NCI-H2107 (cell line): ENCODE measurements around the gene MORN1.

Source experiments
- DNase-seq: peaks from one replicate; lab custom pipeline; 2025; lab: John Stamatoyannopoulos, UW

MORN1 gene

DNA sequence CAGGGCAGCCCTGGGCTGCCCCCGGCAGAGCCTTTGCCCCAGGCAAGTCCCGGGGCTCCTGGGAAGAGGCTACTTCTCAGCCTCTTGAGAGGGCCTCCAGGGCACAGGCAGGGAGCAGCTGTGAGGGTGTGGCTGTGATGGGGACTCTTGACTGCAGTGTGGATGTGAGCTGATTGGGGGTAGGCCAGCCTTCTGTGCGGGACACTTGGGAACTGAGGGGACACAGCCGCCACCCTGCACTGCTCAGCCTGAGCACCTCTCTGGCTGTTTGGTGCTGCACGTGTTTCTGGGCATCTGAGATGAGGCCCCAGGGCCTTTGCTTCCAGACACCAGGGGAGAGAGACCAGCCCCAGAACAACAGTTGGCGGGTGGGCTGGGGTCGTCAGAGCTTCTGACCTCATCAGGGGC, 101.2 kb downstream of the MORN1 start:
- no peak for DNase-seq

DNA sequence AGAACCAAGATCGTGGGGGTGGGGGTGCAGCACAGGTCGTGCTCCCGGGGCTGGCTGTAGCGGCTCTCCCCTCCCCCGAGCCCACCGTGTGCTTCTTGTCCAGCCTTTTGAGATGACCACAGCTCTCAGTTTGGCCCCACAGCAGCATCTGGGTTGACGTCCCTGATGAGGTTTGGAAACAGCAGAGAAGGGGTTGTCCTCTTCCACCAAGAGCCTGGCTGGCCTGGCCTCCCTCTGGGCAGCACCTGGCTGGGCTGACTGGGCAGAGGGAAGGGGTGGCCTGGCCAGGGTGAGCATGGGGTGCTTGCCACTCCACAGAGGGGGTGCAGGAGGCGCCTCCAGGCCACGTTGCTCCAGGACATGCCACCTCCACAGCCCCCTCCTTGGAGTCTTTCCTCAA, 101.7 kb downstream of the MORN1 start:
- DNase-seq: no peak

DNA sequence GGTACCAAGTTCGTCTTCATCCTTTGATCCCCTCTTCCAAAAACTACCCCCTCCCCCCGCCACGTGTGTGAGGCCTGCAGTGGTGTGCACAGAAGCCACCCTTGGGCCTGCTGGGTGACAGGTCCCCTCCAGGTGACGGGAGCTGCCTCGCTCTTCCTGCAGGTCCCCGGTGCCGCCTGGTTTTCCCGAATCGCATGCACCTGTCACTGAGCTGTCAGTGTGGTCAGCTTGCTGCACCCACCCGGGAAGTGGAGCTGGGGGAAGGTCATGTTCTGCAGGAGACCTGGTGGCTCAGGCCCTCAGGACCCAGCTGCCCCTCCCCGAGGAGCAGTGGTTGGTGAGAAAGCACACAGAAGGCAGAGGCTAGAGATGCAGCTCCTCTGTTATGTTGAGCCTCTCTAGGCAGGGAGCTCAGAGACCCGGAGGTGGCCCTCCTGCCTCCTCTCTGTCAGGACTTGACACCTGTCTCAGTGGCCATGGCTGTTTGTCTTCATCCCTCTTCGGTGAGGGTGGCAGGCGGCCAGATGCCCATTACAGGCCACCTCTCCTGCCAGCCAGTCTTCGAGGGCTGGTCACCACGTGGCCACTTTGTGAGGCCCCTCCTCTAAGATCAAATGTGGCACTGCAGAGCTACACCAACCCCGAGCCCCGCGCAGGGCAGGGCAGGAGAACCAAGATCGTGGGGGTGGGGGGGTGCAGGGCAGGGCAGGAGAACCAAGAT, 102.4 kb downstream of the MORN1 start:
- no peak for DNase-seq

DNA sequence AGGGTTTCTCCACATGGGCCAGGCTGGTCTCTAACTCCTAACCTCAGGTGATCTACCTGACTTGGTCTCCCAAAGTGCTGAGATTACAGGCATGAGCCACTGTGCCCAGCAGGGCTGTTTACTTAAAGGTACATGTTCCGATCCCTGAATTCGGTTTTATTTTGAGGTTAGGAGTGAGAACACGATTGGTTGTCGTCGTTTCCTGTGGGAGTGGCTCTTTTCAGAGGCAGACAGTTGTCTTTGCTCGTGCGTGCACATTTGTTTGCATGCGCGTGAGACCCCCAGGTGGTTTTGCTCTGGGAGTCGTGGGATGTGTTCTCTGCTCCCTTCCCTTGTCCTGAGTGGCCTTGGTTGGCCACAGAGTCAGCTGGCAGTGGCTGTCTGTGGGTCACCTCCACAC, 103.0 kb downstream of the MORN1 start:
- DNase-seq: no peak

DNA sequence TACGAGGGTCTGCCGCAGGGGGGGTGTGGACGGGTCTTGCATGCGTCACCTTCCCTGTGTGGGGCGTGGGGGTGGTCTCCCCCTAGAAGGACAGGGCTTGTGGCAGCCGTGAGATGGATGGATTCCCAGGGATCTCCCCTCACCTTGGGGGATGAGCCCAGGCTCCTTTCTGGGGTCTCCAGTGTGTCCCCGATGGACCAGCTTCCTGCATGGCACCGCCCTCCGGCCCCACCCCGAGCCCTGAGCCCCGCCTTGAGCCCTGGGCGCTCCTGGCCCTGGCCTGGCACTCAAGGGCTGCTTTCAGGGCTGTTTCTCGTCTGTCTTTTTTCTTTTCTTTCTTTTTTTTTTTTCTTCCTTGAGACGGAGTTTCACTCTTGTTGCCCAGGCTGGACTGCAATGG, 103.7 kb downstream of the MORN1 start:
- DNase-seq: no peak

DNA sequence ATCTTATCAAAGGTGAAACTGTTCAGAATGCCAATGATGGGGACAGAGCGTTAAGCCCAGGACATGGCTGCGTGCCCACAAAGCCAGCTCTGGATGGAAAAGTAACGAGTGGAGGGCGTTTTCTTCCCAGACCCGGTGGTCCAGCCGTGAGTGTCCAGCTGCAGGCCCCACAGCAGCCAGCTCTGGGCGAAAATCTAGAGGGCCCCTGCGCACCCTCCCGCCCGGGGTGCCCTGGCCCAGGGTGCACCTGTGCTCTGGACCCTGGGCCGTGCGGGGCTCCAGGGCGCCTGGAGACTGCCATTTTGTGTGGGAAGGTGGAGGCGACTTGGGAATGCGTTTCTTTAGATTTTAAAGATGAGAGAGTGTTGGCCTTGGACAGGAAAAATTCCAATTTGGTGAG, 104.4 kb downstream of the MORN1 start:
- no peak for DNase-seq

DNA sequence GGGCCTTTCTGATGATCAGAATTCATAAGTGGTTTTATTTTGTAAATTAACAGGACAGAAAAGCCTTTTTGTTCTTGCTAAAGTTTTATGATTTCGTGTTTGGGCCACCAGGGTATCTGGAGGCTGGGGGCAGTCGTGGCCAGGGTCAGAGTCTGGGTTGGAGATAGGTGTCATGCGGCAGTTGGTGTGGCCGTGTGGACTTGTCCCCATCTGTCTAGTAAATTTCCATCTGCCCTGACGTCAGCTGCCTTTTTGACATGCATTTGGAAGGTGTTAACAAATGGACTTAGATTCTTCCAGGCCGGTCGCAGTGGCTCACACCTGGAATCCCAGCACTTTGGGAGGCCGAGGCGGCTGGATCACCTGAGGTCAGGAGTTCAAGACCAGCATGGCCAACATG, 106.4 kb downstream of the MORN1 start:
- DNase-seq: no peak

DNA sequence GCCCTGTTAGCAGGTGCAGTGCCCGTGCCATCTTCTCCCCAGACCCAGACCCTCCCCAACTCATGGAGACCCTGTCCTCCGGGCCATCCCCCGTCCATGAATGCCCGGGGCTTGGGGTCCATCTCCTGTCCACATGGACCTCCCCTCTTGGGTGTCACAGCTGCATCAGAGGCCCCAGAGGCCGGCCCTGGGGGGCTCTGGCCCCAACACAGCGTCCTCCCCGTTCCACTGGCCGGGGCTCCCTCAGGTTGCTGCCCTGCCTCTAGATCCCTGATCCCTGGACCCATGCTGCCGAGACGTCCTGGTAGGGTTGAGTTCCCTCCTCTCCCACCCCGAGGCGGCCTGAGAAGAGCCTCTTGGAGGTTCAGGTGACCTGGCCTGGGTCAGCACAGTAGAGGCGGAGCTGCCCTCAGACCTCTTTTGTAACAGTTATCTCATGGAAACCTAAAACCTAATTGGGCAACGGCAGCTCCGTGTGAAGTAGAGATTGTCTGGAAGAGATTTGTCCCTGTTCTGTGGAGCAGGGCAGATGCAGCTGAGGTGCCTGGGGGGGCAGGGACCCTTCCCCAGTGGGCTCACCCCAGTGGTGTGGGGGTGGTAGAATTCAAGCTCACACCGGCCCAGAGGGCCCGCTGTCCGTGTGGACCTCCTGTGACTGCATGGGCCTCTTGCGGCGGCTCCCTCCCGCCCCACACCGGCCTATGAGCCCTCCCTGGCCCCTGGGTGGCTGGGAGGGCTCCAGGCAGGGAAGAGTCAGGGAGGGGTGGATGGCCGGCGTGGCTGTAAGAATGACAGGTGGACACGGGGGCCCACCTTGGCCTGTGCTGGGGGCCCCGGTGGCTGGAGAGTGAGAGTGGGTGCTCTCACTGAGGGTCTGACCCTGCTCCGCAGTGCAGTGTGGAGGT, 107.1 kb downstream of the MORN1 start:
- no peak for DNase-seq

DNA sequence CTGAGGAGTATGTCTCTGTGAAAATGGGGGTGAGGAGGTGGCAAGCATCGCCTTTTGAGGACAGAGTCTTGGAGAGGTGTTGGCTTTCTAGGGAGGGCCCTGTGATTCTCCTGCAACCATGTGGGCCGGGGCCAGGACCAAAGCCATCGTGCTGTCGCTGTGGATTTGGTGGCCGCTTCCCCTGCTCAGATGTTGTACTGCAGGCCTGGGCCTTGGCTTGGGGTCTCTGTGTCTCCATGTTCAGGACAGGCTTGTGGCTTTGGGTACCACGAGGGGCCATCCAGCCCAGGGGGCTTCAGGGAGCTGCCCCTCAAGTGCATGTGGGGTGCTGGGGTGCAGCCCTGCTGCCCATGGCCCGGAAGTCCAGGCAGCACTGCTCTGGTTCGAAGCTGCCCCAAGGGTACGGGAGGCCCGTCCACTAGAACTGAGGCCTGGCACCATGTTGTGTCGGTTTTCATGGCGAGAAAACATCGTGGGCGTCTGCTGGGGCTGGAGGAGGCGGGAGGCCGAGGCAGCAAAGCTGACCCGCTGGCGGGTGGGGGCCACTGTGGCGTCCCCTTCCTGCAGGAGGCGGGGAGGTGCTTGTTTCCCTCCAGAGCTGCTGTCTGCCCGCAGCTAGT, 107.9 kb downstream of the MORN1 start:
- DNase-seq: no peak

DNA sequence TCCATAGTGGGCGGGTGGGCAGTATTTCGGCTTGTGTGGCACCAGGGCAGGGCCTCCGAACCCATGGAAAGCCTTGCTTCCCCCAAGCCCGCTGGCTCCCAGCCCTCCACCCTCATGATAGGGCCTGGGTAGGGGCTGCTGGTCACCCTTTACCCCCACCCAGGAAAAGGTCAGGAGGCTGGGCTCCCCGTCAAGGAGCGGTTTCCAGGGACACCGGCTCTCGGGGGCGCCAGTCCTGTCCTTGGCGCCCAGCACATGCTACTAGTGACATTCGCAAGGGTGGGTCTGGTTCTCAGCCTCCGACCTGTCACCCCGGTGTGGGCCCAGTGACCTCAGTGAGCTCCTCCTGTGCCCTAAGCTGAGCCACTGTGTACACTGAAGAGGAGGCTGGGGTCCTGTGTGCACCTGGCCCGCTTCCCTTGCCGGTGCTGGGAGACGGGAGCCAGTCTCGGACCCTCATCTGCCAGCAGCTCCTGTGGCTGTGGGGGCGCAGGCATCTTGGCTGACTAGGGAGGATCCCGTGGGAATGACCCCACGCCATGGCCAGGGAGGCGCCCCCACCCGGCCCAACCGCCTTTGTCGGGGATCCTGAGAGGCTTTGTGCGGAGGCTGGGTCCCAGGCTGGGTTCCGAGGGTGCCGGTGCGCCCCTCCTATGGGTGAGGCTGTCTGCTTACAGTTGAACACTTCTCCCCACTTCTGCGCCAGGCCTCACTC, 108.6 kb downstream of the MORN1 start:
- no peak for DNase-seq

DNA sequence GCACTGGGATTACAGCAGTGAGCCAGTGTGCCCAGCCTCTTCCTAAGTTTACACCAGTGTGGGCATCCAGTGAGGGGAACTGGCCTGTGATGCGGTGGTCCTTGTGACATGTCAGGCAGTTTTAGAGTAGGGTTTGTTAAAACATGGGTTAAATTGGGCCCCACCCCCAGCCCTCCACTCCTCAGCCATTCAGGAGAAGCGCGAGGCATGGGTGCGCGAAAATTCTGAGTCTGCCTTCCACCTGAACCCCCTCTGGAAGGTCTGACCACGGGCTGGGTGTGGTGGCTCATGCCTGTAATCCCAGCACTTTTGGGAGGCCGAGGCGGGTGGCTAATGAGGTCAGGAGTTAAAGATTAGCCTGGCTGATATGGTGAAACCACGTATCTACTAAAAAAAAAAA, 111.5 kb downstream of the MORN1 start:
- DNase-seq: no peak

DNA sequence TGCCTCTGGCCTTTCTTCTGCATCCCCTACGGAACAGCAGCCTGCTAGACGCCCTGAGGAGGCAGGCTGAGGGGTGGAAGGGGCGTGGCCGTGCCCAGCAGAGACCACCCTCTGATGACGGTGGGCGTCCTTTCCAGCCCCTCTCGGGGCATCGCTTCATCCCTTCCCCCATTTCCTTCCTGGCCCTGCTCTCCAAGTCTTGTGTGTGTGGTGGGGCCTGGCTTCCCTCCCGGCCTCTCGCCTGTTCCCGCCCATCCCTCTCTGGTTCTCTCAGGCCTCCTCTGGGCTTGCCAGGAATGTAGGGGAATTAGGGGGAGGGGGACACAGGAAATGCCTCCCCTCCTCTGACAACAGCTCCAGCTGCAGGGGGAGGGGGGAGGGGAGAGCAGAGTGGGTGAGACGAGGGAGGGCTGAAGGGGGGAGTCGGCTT, 112.1 kb downstream of the MORN1 start:
- DNase-seq: no peak

DNA sequence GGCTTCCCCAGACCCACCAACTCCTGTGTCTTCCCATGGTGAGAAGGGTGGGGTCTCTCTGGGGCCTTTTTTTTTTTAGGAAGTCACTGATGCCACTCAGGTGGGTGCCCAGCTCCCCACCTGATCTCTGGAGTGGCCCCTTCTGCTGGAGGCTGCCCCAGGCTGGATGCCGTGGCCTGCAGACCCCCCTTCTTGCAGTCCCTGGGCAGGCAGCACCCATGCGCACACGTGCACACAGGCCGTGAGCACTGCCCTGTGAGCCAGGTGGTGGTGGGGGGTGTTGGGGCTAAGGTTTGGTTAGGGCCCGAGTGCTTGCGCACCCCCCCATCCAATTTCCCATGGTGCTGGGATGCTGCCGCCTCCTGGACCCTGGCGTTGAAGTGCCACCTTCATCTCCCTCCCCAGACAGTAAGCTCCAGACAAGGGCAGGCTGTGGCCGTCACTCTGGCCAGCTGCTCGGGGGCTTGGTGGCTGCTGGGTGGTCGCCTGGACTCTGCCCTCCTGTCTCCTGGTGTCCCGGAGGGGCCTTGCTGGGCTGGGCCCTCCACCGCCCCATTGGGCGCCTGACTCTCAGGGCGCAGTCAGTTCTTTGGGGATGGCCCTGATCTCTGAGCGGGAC, 112.7 kb downstream of the MORN1 start:
- no peak for DNase-seq

DNA sequence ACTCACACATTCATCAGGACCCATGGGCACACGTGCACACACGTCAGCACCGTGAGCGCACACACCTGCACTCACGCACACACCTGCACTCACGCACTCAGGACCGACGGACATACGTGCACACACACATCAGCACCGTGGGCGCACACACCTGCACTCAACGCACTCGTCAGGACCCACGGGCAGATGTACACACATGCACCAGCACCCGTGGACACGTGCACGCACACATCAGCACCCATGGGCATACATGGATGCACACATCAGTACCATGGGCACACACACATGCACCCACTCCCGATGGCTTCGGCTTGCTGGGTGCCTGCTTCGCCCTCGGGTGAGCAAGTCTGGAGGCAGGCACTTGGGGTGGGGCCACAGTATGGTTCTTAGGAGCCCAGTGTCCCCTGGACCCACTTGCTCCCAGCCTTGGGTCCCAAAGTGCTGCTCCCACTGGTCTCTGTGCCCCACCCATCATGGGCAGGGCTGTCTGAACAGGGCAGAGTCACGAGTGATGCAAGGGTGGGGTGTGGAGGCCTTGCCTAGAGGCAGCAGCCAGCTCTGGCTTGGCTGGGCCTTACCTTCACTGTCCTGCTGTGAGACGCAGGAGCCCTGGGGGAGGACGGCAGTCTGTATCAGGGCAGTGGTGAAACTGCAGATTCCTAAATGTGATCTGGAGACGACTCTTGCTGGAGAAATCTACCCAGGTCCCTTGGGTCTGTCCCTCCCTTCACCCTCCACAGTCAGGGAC, 113.4 kb downstream of the MORN1 start:
- no peak for DNase-seq

DNA sequence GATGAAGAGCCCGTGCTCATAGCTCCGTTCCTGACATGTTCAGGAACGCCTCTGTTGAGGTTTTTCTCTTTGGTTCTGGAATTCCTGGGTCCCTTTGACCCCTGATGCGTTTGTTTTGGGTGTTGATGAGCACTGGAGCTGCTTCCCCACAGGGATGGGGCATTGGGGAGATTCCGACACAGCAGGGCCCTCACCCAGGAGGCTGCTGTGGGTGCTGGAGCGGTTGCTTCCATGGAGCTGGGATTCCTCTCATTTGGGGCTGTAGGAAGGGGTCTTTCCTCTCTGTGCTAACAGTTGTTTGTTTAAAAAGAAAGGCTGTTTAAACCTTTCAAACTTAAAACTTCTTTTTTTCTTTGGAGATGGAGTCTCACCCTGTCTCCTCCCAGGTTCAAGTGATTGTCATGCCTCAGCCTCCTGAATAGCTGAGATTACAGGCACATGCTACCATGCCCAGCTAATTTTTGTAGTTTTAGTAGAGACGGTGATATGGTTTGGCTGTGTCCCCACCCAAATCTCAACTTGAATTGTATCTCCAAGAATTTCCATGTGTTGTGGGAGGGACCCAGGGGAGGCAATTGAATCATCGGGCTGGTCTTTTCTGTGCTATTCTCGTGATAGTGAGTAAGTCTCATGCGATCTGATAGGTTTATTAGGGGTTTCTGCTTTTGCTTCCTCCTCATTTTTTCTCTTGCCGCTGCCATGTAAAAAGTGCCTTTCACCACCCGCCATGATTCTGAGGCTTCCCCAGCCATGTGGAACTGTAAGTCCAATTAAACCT, 114.4 kb downstream of the MORN1 start:
- no peak for DNase-seq

DNA sequence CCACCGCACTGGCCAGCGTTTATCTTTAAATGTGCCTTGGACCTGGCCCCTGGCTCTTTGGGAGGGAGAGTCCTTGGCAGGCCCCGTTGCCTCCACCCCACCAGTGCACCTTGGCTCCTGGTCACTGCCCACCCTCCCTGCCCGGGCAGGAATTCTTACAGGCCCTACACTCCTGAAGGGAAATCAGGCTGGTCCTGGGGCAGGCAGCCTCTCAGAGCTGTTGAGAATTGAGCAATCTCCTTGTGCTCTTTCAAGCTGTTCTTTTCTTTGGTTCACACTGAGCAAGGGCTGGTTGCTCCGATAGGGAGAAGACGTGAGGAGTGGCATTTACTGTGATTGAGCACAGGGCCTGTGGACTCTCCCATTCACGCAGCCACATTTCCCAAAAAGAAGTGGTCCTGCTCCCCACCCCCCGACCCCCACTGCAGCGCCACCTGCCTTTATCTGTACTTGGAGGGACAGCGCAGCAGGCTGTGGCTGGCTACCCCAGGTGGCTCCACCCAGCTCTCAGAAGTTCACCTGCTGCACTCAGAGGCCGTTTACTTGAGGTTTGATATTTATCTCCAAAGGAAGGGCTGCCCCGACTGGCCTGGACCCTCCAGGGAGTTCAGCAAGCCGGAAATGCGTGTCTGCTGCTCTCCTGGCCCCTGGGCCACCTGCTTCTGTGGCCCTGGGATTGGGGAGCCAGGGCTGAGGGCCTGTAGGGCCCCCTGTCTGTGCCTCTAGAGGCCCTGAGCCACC, 115.4 kb downstream of the MORN1 start:
- no peak for DNase-seq

DNA sequence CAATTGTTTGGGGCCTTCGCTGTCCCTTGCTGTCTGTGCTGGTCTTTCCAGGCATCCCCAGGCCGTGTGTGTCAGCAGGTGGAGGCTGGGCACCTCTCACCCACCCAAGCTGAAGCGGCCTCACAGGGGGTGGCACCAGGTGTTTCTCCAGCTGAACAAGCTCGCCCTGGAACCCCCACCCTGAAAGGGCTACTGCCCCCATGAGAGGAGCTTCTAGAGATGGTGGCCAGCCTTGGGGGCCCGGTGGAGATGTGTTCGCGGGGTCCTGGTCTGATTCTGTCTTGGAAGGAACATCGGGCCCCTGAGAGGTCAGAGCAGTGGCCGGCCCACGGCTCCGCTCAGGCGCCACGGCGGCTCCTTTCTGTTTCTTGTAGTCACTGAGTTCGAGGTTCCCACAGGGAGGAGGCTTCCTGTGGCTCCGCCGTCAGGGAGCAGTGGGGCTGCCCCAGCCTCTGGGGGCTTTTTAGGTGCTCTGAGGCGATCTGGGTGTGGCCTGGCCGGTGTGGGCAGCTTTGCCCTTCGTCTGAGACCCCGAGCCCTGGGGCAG, 116.4 kb downstream of the MORN1 start:
- no peak for DNase-seq

DNA sequence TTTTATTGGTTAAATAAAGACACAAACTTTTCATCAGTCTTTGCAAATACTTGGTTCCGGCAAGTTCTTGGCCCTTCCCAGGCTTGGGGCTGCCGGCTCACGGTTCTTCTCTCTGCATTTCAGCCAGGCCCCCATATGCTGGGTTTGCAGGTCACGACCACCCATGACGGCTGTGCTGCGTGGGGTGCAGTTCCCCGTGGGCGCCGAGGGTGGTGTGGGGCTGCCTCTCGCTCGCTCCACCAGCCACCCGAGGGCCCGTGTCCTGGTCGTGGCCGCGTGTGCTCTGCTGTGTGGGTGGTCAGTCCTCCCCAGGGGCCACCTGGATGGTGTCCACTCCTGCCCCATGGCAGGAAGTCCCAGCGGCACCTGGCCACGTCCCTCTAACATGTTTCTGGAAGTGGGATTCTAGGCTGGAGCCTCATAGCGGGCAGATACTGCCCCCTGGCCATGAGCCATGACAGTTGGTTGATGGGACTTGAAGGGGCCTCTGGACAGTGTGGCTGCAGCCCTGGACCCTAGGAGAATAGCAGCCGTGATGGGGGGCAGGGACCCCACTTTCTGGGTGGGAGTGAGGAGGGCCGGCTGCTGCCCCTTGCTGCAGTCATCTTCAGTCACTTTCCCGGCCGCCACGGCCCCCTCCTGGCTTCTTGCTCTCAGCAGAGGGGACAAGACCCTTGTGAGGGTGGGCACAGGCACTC, 117.0 kb downstream of the MORN1 start:
- DNase-seq: no peak
